ENCODE measurements around the gene AASDHPPT. TPM values are rescaled to one million over a fixed set of nuclear protein-coding genes. Genes with fewer than 3 reads are reported as not detected.

Gene AASDHPPT
- polyA plus RNA-seq, 1 donor from 2014 or later: 322 TPM

DNA sequence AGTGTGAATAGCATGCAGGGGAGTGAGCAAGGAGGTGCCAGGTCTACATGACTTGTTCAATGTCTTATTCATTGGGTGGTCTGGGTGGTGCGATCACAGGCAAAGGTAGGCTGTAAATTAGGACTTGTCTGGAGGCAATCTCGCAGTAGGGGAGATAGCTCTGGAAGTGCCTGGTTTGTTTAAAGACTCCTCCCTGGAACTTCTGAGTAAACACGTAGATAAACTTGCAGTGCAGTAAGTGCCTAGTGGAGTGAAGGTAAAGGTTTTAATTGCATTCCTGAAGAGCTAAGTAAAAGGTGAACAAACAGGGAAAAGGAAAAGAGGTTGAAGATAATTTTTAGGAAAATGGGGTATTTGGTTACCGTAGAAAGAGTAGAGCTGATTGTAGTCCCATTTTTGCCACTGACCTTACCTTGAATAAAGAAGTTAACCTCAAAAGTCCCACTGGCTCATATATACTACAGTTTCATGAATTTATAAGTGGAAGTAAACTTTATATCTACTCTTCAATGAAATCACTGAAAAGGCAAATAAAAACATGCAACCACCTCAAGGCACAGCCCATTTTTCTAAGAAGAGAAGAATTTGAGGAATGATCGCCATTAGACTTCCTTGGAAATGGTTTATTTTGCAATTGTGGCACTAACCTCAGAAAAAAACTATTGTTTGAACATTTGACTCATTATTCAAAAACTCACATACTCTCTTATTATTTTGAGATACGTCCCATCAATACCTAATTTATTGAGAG is 44.3 kb downstream of the AASDHPPT start:
- TF ChIP-seq, protein P1, sequence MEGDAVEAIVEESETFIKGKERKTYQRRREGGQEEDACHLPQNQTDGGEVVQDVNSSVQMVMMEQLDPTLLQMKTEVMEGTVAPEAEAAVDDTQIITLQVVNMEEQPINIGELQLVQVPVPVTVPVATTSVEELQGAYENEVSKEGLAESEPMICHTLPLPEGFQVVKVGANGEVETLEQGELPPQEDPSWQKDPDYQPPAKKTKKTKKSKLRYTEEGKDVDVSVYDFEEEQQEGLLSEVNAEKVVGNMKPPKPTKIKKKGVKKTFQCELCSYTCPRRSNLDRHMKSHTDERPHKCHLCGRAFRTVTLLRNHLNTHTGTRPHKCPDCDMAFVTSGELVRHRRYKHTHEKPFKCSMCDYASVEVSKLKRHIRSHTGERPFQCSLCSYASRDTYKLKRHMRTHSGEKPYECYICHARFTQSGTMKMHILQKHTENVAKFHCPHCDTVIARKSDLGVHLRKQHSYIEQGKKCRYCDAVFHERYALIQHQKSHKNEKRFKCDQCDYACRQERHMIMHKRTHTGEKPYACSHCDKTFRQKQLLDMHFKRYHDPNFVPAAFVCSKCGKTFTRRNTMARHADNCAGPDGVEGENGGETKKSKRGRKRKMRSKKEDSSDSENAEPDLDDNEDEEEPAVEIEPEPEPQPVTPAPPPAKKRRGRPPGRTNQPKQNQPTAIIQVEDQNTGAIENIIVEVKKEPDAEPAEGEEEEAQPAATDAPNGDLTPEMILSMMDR (IDR thresholded peaks at IDR 0.05; ENCODE audit: poor library complexity, severe bottlenecking): no peak
- TF ChIP-seq, protein P2, sequence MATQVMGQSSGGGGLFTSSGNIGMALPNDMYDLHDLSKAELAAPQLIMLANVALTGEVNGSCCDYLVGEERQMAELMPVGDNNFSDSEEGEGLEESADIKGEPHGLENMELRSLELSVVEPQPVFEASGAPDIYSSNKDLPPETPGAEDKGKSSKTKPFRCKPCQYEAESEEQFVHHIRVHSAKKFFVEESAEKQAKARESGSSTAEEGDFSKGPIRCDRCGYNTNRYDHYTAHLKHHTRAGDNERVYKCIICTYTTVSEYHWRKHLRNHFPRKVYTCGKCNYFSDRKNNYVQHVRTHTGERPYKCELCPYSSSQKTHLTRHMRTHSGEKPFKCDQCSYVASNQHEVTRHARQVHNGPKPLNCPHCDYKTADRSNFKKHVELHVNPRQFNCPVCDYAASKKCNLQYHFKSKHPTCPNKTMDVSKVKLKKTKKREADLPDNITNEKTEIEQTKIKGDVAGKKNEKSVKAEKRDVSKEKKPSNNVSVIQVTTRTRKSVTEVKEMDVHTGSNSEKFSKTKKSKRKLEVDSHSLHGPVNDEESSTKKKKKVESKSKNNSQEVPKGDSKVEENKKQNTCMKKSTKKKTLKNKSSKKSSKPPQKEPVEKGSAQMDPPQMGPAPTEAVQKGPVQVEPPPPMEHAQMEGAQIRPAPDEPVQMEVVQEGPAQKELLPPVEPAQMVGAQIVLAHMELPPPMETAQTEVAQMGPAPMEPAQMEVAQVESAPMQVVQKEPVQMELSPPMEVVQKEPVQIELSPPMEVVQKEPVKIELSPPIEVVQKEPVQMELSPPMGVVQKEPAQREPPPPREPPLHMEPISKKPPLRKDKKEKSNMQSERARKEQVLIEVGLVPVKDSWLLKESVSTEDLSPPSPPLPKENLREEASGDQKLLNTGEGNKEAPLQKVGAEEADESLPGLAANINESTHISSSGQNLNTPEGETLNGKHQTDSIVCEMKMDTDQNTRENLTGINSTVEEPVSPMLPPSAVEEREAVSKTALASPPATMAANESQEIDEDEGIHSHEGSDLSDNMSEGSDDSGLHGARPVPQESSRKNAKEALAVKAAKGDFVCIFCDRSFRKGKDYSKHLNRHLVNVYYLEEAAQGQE (IDR thresholded peaks at IDR 0.05; ENCODE audit: borderline replicate concordance): no peak
- TF ChIP-seq RAD21 (conservative IDR thresholded peaks at IDR 0.05) (no peak), MXI1 (conservative IDR thresholded peaks at IDR 0.05; ENCODE audit: poor library complexity, severe bottlenecking) (no peak), POLR2AphosphoS5 (IDR thresholded peaks at IDR 0.05) (no peak), SMC3 (conservative IDR thresholded peaks at IDR 0.05; ENCODE audit: poor library complexity) (no peak), EP300 (conservative IDR thresholded peaks at IDR 0.05; ENCODE audit: poor library complexity, severe bottlenecking) (no peak), TAF1 (IDR thresholded peaks at IDR 0.05; ENCODE audit: low read depth) (no peak), EZH2 (IDR thresholded peaks at IDR 0.05; ENCODE audit: borderline replicate concordance, insufficient read depth, low read length, poor library complexity, severe bottlenecking) (no peak)
- Histone ChIP-seq H4K20me1 (ENCODE audit: insufficient read depth) (no peaks in the 10 kb centered on the region), H3K9me2 (ENCODE audit: insufficient read depth, low read length) (no peaks in the 10 kb centered on the region), H3K9me3 (ENCODE audit: low read length) (no peaks in the 10 kb centered on the region), H3K79me2 (replicated peaks; ENCODE audit: insufficient read depth, low read length) (no peaks in the 10 kb centered on the region), H3F3A (ENCODE audit: insufficient read depth, low read length, poor library complexity, severe bottlenecking) (no peaks in the 10 kb centered on the region), H3K36me3 (ENCODE audit: insufficient read depth, low read length) (no peaks in the 10 kb centered on the region), H3K27ac (ENCODE audit: low read length) (no peak overlapping the region), H3K4me2 (ENCODE audit: low read length) (no peak overlapping the region), H3K9ac (ENCODE audit: low read length) (no peak overlapping the region), H2AFZ (ENCODE audit: low read depth, low read length) (no peak overlapping the region), H3K4me3 (ENCODE audit: low read length) (no peak overlapping the region), H3K27me3 (ENCODE audit: insufficient read depth, low read depth, low read length) (no peaks in the 10 kb centered on the region)

DNA sequence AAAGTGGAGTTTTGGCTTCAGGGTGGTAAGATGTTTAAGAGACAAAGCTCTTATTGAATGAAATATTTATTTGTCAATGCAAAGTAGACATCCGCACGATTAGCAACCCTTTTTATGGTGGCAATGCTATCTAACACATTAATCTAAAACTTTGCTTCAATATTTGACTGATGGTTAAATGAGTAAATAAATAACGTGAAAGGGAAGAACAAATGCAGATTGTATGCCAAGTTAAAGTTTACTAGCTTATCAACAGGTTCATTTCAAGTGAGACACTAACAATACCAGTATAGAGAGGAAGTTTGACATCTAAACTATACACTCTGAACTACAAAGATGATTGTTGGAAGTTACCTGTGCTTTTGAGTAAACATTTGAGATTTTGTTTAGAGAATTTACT is 50.1 kb downstream of the AASDHPPT start:
- H3K9me3 ChIP-seq (ENCODE audit: low read length): no peaks in the 10 kb centered on the region
- H3K4me3 ChIP-seq (ENCODE audit: low read length): no peak overlapping the region
- H3K9ac ChIP-seq (ENCODE audit: low read length): no peak overlapping the region
- H3K4me2 ChIP-seq (ENCODE audit: low read length): no peak overlapping the region
- H4K20me1 ChIP-seq (ENCODE audit: insufficient read depth): no peaks in the 10 kb centered on the region
- no peaks in the 10 kb centered on the region for H3K79me2 ChIP-seq (replicated peaks; ENCODE audit: insufficient read depth, low read length)
- H2AFZ ChIP-seq (ENCODE audit: low read depth, low read length): no peak overlapping the region
- no peaks in the 10 kb centered on the region for H3K27me3 ChIP-seq (ENCODE audit: insufficient read depth, low read depth, low read length)
- H3F3A ChIP-seq (ENCODE audit: insufficient read depth, low read length, poor library complexity, severe bottlenecking): no peaks in the 10 kb centered on the region
- TF ChIP-seq RAD21 (conservative IDR thresholded peaks at IDR 0.05): no peak
- TF ChIP-seq EZH2 (IDR thresholded peaks at IDR 0.05; ENCODE audit: borderline replicate concordance, insufficient read depth, low read length, poor library complexity, severe bottlenecking): no peak
- no peak for TF ChIP-seq MXI1 (conservative IDR thresholded peaks at IDR 0.05; ENCODE audit: poor library complexity, severe bottlenecking)
- TF ChIP-seq, protein P1 (IDR thresholded peaks at IDR 0.05; ENCODE audit: poor library complexity, severe bottlenecking): no peak
- TF ChIP-seq, protein P2 (IDR thresholded peaks at IDR 0.05; ENCODE audit: borderline replicate concordance): no peak
- TF ChIP-seq TAF1 (IDR thresholded peaks at IDR 0.05; ENCODE audit: low read depth): no peak
- TF ChIP-seq POLR2AphosphoS5 (IDR thresholded peaks at IDR 0.05): no peak
- TF ChIP-seq EP300 (conservative IDR thresholded peaks at IDR 0.05; ENCODE audit: poor library complexity, severe bottlenecking): no peak
- no peak for TF ChIP-seq SMC3 (conservative IDR thresholded peaks at IDR 0.05; ENCODE audit: poor library complexity)
- no peaks in the 10 kb centered on the region for H3K9me2 ChIP-seq (ENCODE audit: insufficient read depth, low read length)
- no peaks in the 10 kb centered on the region for H3K36me3 ChIP-seq (ENCODE audit: insufficient read depth, low read length)
- H3K27ac ChIP-seq (ENCODE audit: low read length): no peak overlapping the region

Measured in neural cell (in vitro differentiated cells).